Cardiac fibroblast (primary cell): ENCODE data around the gene FLRT3.

ENCODE experiments used
- DNase-seq, 2 donors: peaks; one replicate each; pipeline versions ENCODE4 v3.0.0 to v3.0.0-alpha.2; 2010; ENCODE audit warnings: low read depth in 2 of 2
- H3K4me3 ChIP-seq, 2 donors: replicated peaks in 1 of 2; 1 replicate in 1 of 2; 2 replicates in 1 of 2; pipeline ENCODE4 v1.5.1; 2011; ENCODE audit warnings: low read depth in 2 of 2, low read length in 2 of 2, mild to moderate bottlenecking in 2 of 2, moderate library complexity in 1 of 2
- TF ChIP-seq, protein P1 (sequence below): IDR thresholded peaks from one replicate; pipeline ENCODE4 v1.5.1; 2011; ENCODE audit warnings: low read depth, mild to moderate bottlenecking, low read length, inconsistent platforms

The FLRT3 gene

DNA sequence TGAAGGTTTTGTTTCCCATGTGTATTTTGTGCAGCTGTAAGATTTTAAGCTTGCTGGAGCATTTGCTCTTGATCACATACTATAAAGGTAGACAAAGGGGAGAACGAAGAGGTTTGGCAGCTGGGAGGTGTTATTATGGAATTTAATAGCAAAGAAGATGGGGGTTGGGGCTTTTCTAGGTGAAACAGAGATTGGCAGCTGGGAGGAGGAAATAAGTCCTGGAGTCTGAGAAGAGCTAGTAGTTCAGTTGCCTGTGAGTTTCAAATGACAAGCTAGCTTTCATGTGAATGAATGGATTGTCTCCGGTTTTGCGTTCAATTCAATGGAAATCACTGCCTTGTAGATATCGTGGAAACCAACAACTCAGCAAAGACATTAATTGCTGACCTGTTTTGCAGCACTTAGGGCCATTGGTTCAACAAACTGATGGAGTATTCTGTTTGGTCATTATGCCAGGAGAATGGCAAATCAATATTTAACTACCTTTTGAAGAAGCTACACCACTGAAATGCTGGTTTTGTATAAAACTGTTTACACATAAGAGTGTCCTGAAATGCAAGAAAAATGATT is 38.1 kb upstream of the FLRT3 start:
- DNase-seq, result no peak
- no peak overlapping the region for H3K4me3 ChIP-seq
- TF ChIP-seq, protein P1, sequence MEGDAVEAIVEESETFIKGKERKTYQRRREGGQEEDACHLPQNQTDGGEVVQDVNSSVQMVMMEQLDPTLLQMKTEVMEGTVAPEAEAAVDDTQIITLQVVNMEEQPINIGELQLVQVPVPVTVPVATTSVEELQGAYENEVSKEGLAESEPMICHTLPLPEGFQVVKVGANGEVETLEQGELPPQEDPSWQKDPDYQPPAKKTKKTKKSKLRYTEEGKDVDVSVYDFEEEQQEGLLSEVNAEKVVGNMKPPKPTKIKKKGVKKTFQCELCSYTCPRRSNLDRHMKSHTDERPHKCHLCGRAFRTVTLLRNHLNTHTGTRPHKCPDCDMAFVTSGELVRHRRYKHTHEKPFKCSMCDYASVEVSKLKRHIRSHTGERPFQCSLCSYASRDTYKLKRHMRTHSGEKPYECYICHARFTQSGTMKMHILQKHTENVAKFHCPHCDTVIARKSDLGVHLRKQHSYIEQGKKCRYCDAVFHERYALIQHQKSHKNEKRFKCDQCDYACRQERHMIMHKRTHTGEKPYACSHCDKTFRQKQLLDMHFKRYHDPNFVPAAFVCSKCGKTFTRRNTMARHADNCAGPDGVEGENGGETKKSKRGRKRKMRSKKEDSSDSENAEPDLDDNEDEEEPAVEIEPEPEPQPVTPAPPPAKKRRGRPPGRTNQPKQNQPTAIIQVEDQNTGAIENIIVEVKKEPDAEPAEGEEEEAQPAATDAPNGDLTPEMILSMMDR, result no peak

DNA sequence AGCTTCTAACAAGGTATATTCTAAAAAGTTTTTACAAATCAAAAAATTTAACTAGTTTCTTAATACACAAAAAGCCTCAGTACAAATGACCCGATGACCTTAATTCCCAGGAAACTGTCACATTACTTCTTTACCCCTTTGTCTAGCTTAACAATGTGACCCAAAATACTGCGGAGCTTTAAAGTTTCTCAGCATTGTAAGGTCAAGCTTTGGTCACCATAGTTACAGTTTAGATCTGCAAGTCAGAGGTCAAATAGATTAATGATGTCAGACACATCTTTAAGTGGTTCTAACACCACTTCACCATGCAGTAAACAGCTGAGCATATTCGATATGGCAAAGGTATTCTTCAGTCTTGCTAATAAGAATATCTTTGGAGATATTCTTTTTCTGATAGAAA is 36.8 kb upstream of the FLRT3 start:
- no peak overlapping the region for H3K4me3 ChIP-seq
- TF ChIP-seq, protein P1, result no peak
- DNase-seq, result no peak

DNA sequence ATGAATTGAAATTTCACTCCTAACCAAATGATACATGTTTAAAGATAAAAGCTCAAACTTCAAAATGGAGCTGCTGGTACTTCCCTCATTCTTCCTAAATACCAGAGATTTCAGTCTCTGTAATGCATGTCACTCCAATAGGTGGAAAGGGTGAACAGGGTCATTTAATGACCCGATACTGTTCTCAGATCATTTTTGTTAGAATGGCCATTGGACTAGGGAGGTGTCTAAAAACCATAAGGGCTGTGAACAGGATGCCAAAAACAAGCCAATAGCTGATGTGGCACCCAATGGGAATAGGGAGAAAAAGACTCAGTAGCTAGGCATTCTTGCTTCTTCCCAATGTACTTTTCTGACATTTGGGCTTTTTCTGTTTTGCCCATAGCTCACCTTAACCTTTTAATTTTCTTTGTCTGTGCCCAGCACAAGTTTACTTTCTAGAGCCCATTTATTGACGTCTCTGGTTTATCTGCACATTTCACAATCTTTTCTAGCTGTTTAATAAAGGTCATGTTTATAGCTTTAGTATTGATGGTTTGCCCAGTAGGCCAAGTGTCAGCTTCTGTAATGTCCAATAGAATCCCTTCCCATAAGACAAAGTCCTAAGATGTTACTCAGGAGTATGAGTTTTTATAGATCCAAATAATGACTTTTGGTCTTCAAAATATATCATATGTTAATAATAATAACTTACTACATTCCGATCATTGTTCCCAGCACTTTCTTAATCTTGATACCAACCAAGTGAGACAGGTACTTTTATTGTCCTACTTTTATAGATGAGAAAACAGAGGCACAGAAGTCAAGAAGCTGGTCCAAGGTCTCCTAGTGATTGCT is 24.3 kb upstream of the FLRT3 start:
- TF ChIP-seq, protein P1, result no peak
- no peak overlapping the region for H3K4me3 ChIP-seq
- no peak for DNase-seq

DNA sequence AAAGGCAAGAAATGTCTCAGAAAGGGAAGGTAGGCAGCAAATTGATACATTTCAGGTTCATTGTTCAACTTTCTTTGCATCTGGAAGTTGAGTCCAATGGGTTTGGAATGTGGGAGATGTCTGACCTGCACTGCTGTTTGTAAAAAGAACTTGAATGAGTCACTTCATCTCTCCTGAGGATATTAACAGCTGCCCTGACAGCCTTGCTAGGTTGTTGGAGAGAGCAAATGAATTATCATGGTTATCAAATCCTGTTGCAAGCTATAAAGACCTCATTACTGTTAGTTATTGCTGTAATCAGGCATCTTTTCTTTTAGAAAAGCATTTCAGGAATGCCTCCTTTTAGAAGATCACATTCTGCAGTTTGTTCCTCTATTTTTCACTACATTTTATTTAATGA is 23.0 kb upstream of the FLRT3 start:
- DNase-seq, result no peak
- H3K4me3 ChIP-seq, result no peak overlapping the region
- TF ChIP-seq, protein P1, result no peak

DNA sequence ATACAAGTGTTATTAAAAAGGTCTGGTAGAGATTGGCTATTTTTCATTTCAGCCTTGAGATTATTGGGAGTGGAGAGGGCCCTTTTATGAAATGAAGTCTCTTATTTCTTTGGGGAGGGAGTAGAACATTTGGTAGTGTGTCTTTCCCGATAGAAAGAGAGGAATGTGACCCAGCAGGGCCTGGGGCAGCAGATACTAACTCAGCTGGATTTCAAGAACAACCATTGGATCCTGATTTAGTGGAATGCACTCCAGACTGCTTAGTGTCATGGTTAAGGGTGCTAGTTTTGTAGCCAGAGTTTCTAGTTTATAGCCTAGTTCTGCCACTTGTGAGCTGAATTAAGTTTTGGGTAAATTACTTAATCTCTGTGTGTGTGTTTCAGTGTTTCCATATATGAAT is 18.4 kb upstream of the FLRT3 start:
- no peak for DNase-seq
- no peak overlapping the region for H3K4me3 ChIP-seq
- TF ChIP-seq, protein P1, result no peak

DNA sequence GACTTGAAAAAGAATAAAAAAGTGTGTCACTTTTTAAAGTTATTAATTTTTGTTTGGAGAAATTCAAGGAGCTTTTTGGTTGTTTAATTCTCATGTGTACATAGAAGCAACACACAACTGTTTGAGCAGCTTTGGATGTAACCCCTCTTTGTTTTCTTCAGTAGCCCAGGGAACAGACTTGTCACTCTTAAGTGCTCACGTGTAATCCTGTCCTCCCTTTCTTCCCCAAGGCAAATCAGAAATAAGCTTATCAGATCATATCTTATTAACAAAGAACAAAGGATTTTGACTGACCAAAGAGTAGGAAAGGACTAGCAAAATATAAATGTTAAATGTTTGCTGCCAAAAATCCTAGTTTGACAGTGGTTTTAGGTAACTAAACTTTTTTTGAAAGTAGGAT is 7.3 kb upstream of the FLRT3 start:
- DNase-seq, result no peak
- TF ChIP-seq, protein P1, result no peak

More for the DNA sequence above, 7.3 kb upstream of the FLRT3 start:
- no peak overlapping the region for H3K4me3 ChIP-seq
